GM19238 (cell line): ENCODE measurements around the gene NAA16.

Source experiments
- DNase-seq: peaks from one replicate; pipeline ENCODE4 v3.0.0; 2011; ENCODE audit warnings: low spot score; ENCODE audit not compliant: insufficient read length

Gene NAA16

GRCh38 chr13:41304551-41304950 lies 6.5 kb upstream of the NAA16 start:
- no peak for DNase-seq

- DNase-seq: no peak
Observed at GRCh38 chr13:41306271-41307145, 4.6 kb upstream of the NAA16 start.

- DNase-seq: no peak
Observed at GRCh38 chr13:41307884-41308640, 3.0 kb upstream of the NAA16 start.

GRCh38 chr13:41311406-41312175 lies 524 bp downstream of the NAA16 start:
- DNase-seq: peak; percentile 30

- DNase-seq: no peak
Observed at GRCh38 chr13:41312176-41312500, 1.1 kb downstream of the NAA16 start.

GRCh38 chr13:41313117-41313516 lies 2.0 kb downstream of the NAA16 start:
- DNase-seq: no peak

GRCh38 chr13:41313659-41314197 lies 2.7 kb downstream of the NAA16 start:
- DNase-seq: no peak

GRCh38 chr13:41315443-41316047 lies 4.5 kb downstream of the NAA16 start:
- DNase-seq: no peak

GRCh38 chr13:41317243-41317642 lies 6.2 kb downstream of the NAA16 start:
- DNase-seq: no peak

GRCh38 chr13:41325752-41326151 lies 14.7 kb downstream of the NAA16 start:
- no peak for DNase-seq

- DNase-seq: no peak
Observed at GRCh38 chr13:41326661-41327060, 15.6 kb downstream of the NAA16 start.

GRCh38 chr13:41327994-41328790 lies 17.1 kb downstream of the NAA16 start:
- DNase-seq: no peak

- DNase-seq: no peak
Observed at GRCh38 chr13:41332829-41333228, 21.8 kb downstream of the NAA16 start.

- DNase-seq: no peak
Observed at GRCh38 chr13:41334810-41335209, 23.7 kb downstream of the NAA16 start.

GRCh38 chr13:41344358-41344757 lies 33.3 kb downstream of the NAA16 start:
- no peak for DNase-seq

GRCh38 chr13:41345165-41345913 lies 34.3 kb downstream of the NAA16 start:
- no peak for DNase-seq

- DNase-seq: no peak
Observed at GRCh38 chr13:41345914-41346589, 35.0 kb downstream of the NAA16 start.

- peak; percentile 7 for DNase-seq
Observed at GRCh38 chr13:41352935-41353840, 42.1 kb downstream of the NAA16 start.
